B cell (primary cell): ENCODE data around the gene NFE2. TPM values are rescaled to one million over a fixed set of nuclear protein-coding genes. Genes with fewer than 3 reads are reported as not detected.
A peak's percentile ranks its signal among the peaks of the same experiment; 100 is the strongest.

Source experiments
- ATAC-seq: fragments of 200-7000 bp; cut with Tn5 transposase; one replicate; pipeline ENCODE4 v1.10.0; 2021; ENCODE audit warnings: low read depth, mild to moderate bottlenecking, moderate number of reproducible peaks, moderate library complexity
- CTCF ChIA-PET: fragments of 350-600 bp; sonication (Branson Sonifier 250); formaldehyde crosslinking; loops from one replicate; lab custom pipeline; 2021; ENCODE audit warnings: antibody characterized with exemption, inconsistent platforms; lab: Charles Lee
- POLR2A ChIA-PET: fragments of 350-600 bp; sonication (Branson Sonifier 250); formaldehyde crosslinking; loops from one replicate; lab custom pipeline; 2021; ENCODE audit warnings: antibody characterized with exemption; lab: Charles Lee
- DNase-seq: peaks from one replicate; pipeline ENCODE4 v3.0.0; 2013
- H2AFZ ChIP-seq: 2 replicates; pipeline ENCODE4 v1.6.1; 2012; ENCODE audit warnings: mild to moderate bottlenecking, low read depth, low read length; ENCODE audit not compliant: insufficient read depth, poor library complexity, severe bottlenecking
- H3K27ac ChIP-seq, 2 donors: 1 replicate in 1 of 2; 2 replicates in 1 of 2; pipeline ENCODE4 v1.5.1; 2012 to 2013; ENCODE audit warnings: low read length in 2 of 2, mild to moderate bottlenecking in 2 of 2, moderate library complexity in 1 of 2
- H3K27me3 ChIP-seq, 4 experiments: fragments of 200-600 bp in 1 of 4; sonication (generic) in 1 of 4; replicated peaks in 1 of 4; 1 replicate in 2 of 4; 2 replicates in 2 of 4; pipeline versions ENCODE4 v1.6.1 to v1.7.0; 2013 to 2016; ENCODE audit warnings: low read length in 3 of 4, mild to moderate bottlenecking in 2 of 4, mixed read lengths in 1 of 4, moderate library complexity in 1 of 4; ENCODE audit not compliant: insufficient read depth in 4 of 4, control insufficient read depth in 3 of 4; ENCODE audit errors: control extremely low read depth in 1 of 4
- H3K36me3 ChIP-seq, 2 experiments: replicated peaks in 1 of 2; 1 replicate in 1 of 2; 2 replicates in 1 of 2; pipeline versions ENCODE4 v1.6.1 to v1.7.1; 2013; ENCODE audit warnings: low read length in 1 of 2; ENCODE audit not compliant: insufficient read depth in 2 of 2, control insufficient read depth in 1 of 2; ENCODE audit errors: control extremely low read depth in 1 of 2, extremely low read depth in 1 of 2
- H3K4me1 ChIP-seq, 2 donors: fragments of 200-600 bp in 1 of 2; sonication (generic) in 1 of 2; 1 replicate in 1 of 2; 2 replicates in 1 of 2; pipeline versions ENCODE4 v1.5.1 to v1.6.1; 2013 to 2017; ENCODE audit warnings: low read length in 2 of 2; ENCODE audit not compliant: control insufficient read depth in 2 of 2, insufficient read depth in 2 of 2
- H3K4me2 ChIP-seq: replicated peaks from 2 replicates; pipeline ENCODE3; 2012; ENCODE audit warnings: mild to moderate bottlenecking, low read depth, low read length; ENCODE audit not compliant: poor library complexity, severe bottlenecking
- H3K4me3 ChIP-seq, 5 experiments: fragments of 200-600 bp in 1 of 5; sonication (generic) in 1 of 5; 1 replicate in 3 of 5; 2 replicates in 2 of 5; pipeline versions ENCODE4 v1.5.1 to v1.7.0; 2011 to 2016; ENCODE audit warnings: low read length in 4 of 5, mild to moderate bottlenecking in 4 of 5, low read depth in 2 of 5, control low read depth in 1 of 5, moderate library complexity in 1 of 5; ENCODE audit not compliant: insufficient read depth in 1 of 5; ENCODE audit errors: control extremely low read depth in 1 of 5, extremely low read depth in 1 of 5
- H3K79me2 ChIP-seq: fragments of 200-600 bp; sonication (generic); one replicate; pipeline ENCODE4 v1.6.0; 2016; ENCODE audit warnings: low read length; ENCODE audit not compliant: control insufficient read depth, insufficient read depth
- H3K9ac ChIP-seq: fragments of 200-600 bp; sonication (generic); 2 replicates; pipeline ENCODE4 v1.6.1; 2017; ENCODE audit warnings: mild to moderate bottlenecking, low read length, moderate library complexity
- H3K9me3 ChIP-seq, 3 donors: one replicate each; pipeline versions ENCODE4 v1.6.1 to v1.7.1; 2013; ENCODE audit warnings: low read length in 2 of 3; ENCODE audit not compliant: control insufficient read depth in 2 of 3, insufficient read depth in 1 of 3; ENCODE audit errors: control extremely low read depth in 1 of 3
- H4K20me1 ChIP-seq: 2 replicates; pipeline ENCODE4 v1.6.0; 2012; ENCODE audit warnings: mild to moderate bottlenecking, low read length; ENCODE audit not compliant: insufficient read depth, control insufficient read depth, poor library complexity, severe bottlenecking
- H3K27ac Mint-ChIP-seq: one replicate; pipeline ENCODE4 v1.8.0; 2021; ENCODE audit warnings: mixed read lengths
- H3K27me3 Mint-ChIP-seq: one replicate; pipeline ENCODE4 v1.8.0; 2021; ENCODE audit warnings: mixed read lengths
- H3K4me1 Mint-ChIP-seq: one replicate; pipeline ENCODE4 v1.8.0; 2021; ENCODE audit warnings: mixed read lengths
- H3K4me3 Mint-ChIP-seq: one replicate; pipeline ENCODE4 v1.8.0; 2021; ENCODE audit warnings: mixed read lengths
- H3K9me3 Mint-ChIP-seq: one replicate; pipeline ENCODE4 v1.8.0; 2022; ENCODE audit warnings: mixed read lengths; ENCODE audit not compliant: insufficient read depth
- EZH2 ChIP-seq: IDR thresholded peaks from 2 replicates; pipeline ENCODE4 v1.6.1; 2012; ENCODE audit warnings: borderline replicate concordance, low read depth, mild to moderate bottlenecking, moderate library complexity, low read length; ENCODE audit not compliant: insufficient read depth, poor library complexity, severe bottlenecking
- WGBS: methylation state at CpG from one replicate; pipeline ENCODE4 v1.1.5; 2013; ENCODE audit warnings: missing lambda C conversion rate; ENCODE audit not compliant: insufficient coverage; 5-methylcytosine and 5-hydroxymethylcytosine counted together
- intact Hi-C: fragments of 100-400 bp; cut with micrococcal nuclease; formaldehyde crosslinking; loops from one replicate; pipeline ENCODE4 v1.10.0; 2022
- polyA plus RNA-seq: library from polyadenylated mRNA; depleted of rRNA; stranded (reverse); fragments of >200 nt; gene quantifications from 2 replicates; pipeline ENCODE4 v1.2.3, GENCODE V29; 2012
- total RNA-seq, 2 donors: library from RNA; stranded (reverse); fragments of 120-200 nt in 1 of 2; gene quantifications; 1 replicate in 1 of 2; 2 replicates in 1 of 2; pipeline versions ENCODE4 v1.2.3 to v1.2.4, GENCODE V29; 2013 to 2022
- TF ChIP-seq, protein P1 (sequence below): fragments of 200-600 bp; IDR thresholded peaks from one replicate; pipeline ENCODE4 v1.8.0; 2022; ENCODE audit warnings: antibody characterized with exemption, mild to moderate bottlenecking

The NFE2 gene
- total and polyA plus RNA-seq, 2 donors (not counting 1 experiment from before 2014, with no cell fraction given) = 0.60 TPM; not detected in 1

GRCh38 chr12:54301428-54302048, 723 bp upstream of the NFE2 start:
- Histone ChIP-seq H3K27ac (no peak overlapping the region), H3K4me3 (no peak overlapping the region), H3K79me2 (no peaks in the 10 kb centered on the region), H3K4me2 (peak overlapping the region; percentile 78), H3K9me3 (peaks cover 0 to 5% (median 0%) of the 10 kb centered on the region in 3 donors), H3K9ac (peak overlapping the region; percentile 55), H3K27me3 (peaks cover 0 to 45% (median 30%) of the 10 kb centered on the region in 4 experiments), H2AFZ (no peak overlapping the region), H3K36me3 (no peaks in the 10 kb centered on the region), H4K20me1 (no peaks in the 10 kb centered on the region), H3K4me1 (peaks cover 46% of the 10 kb centered on the region in 2 donors)
- ChIA-PET CTCF (interaction anchor here (0.9 to 2.9 kb wide), 9 partner anchors 9 to 313 kb away, joined by 3 to 9 read pairs (median 4); partner anchors contain the start of gene COPZ1), POLR2A (interaction anchor here (0.6 to 1.5 kb wide), 5 partner anchors 10 to 114 kb away, joined by 3 to 6 read pairs (median 3); partner anchors contain the start of gene CBX5)
- Mint-ChIP-seq H3K27me3 (peaks cover 55% of the 10 kb centered on the region), H3K4me3 (peak overlapping the region; percentile 6), H3K9me3 (no peaks in the 10 kb centered on the region), H3K27ac (no peak overlapping the region), H3K4me1 (peaks cover 47% of the 10 kb centered on the region)
- intact Hi-C loops = no loop called here
- TF ChIP-seq, protein P1, sequence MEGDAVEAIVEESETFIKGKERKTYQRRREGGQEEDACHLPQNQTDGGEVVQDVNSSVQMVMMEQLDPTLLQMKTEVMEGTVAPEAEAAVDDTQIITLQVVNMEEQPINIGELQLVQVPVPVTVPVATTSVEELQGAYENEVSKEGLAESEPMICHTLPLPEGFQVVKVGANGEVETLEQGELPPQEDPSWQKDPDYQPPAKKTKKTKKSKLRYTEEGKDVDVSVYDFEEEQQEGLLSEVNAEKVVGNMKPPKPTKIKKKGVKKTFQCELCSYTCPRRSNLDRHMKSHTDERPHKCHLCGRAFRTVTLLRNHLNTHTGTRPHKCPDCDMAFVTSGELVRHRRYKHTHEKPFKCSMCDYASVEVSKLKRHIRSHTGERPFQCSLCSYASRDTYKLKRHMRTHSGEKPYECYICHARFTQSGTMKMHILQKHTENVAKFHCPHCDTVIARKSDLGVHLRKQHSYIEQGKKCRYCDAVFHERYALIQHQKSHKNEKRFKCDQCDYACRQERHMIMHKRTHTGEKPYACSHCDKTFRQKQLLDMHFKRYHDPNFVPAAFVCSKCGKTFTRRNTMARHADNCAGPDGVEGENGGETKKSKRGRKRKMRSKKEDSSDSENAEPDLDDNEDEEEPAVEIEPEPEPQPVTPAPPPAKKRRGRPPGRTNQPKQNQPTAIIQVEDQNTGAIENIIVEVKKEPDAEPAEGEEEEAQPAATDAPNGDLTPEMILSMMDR = no peak
- TF ChIP-seq EZH2 = no peak
- ATAC-seq (no peak), DNase-seq (no peak)
- no CpG with 5 or more reads among the region's 1 CpG for WGBS

- peak overlapping the region; percentile 78 for H3K4me2 ChIP-seq
- no peaks in the 10 kb centered on the region for H4K20me1 ChIP-seq
- intact Hi-C loops = no loop called here
- no peak for TF ChIP-seq EZH2
- TF ChIP-seq, protein P1 = no peak
- no peaks in the 10 kb centered on the region for H3K9me3 Mint-ChIP-seq
- WGBS = 0% methylated on average over 1 of the region's 3 CpGs
- no peak for ATAC-seq
- H3K4me3 ChIP-seq = peak overlapping the region in 2 of 5 experiments; percentile 36 to 58
- H3K27me3 ChIP-seq = peaks cover 0 to 45% (median 30%) of the 10 kb centered on the region in 4 experiments
- no peaks in the 10 kb centered on the region for H3K36me3 ChIP-seq
- H3K4me1 Mint-ChIP-seq = peaks cover 47% of the 10 kb centered on the region
- peaks cover 55% of the 10 kb centered on the region for H3K27me3 Mint-ChIP-seq
- H2AFZ ChIP-seq = peak overlapping the region; percentile 70
- peak overlapping the region; percentile 55 for H3K9ac ChIP-seq
- H3K27ac ChIP-seq = no peak overlapping the region
- H3K27ac Mint-ChIP-seq = no peak overlapping the region
- peaks cover 45 to 46% of the 10 kb centered on the region in 2 donors for H3K4me1 ChIP-seq
- H3K4me3 Mint-ChIP-seq = peak overlapping the region; percentile 32
- ChIA-PET POLR2A (interaction anchor here (1.7 kb wide), 1 partner anchor 20 kb away, joined by 6 read pairs; the partner anchor contains the start of gene CBX5), CTCF (interaction anchor here (0.7 to 3.2 kb wide), 9 partner anchors 8 to 68 kb away, joined by 3 to 17 read pairs (median 6); partner anchors contain the start of gene COPZ1)
- no peak for DNase-seq
- peaks cover 0 to 5% (median 0%) of the 10 kb centered on the region in 3 donors for H3K9me3 ChIP-seq
- no peaks in the 10 kb centered on the region for H3K79me2 ChIP-seq
Measured at GRCh38 chr12:54300225-54300731, 537 bp downstream of the NFE2 start.
